Calu3 (cell line): ENCODE results near the gene PCDHA5. TPM values are rescaled to one million over a fixed set of nuclear protein-coding genes. Genes with fewer than 3 reads are reported as not detected.
"Not testable (repeated sequence)": the region's sequence is repeated elsewhere in the genome, so short reads cannot be mapped to it uniquely, and the experiment has no call there.

ENCODE experiments used
- BruUV-seq: library from RNA; stranded (reverse); fragments of 400-500 nt; replicated peaks from 2 replicates; lab custom pipeline; 2021; lab: Mats Ljungman, UMichigan
- CTCF ChIA-PET: fragments of 300-600 bp; sonication (Branson Sonifier 250); formaldehyde crosslinking; loops from one replicate; lab custom pipeline; 2022; ENCODE audit warnings: antibody characterized with exemption; lab: Charles Lee
- DNase-seq: peaks from one replicate; pipeline ENCODE4 v3.0.0; 2022
- H3K27ac Mint-ChIP-seq: one replicate; pipeline ENCODE4 v1.8.0; 2022; ENCODE audit warnings: mixed read lengths; ENCODE audit not compliant: unreplicated experiment
- H3K27me3 Mint-ChIP-seq: one replicate; pipeline ENCODE4 v1.8.0; 2022; ENCODE audit warnings: mixed read lengths; ENCODE audit not compliant: unreplicated experiment
- H3K36me3 Mint-ChIP-seq: one replicate; pipeline ENCODE4 v1.8.0; 2022; ENCODE audit warnings: mild to moderate bottlenecking, moderate library complexity, mixed read lengths; ENCODE audit not compliant: insufficient read depth, unreplicated experiment
- H3K4me1 Mint-ChIP-seq: one replicate; pipeline ENCODE4 v1.8.0; 2022; ENCODE audit warnings: mild to moderate bottlenecking, low read depth, mixed read lengths; ENCODE audit not compliant: unreplicated experiment
- H3K4me3 Mint-ChIP-seq: one replicate; pipeline ENCODE4 v1.8.0; 2022; ENCODE audit warnings: mild to moderate bottlenecking, low read depth, moderate library complexity, mixed read lengths; ENCODE audit not compliant: unreplicated experiment
- H3K9me3 Mint-ChIP-seq: one replicate; pipeline ENCODE4 v1.8.0; 2022; ENCODE audit warnings: low read depth, mixed read lengths; ENCODE audit not compliant: unreplicated experiment
- CTCF ChIP-seq: fragments of 200-600 bp; IDR thresholded peaks from one replicate; pipeline ENCODE4 v1.8.0; 2022; ENCODE audit warnings: antibody characterized with exemption; ENCODE audit not compliant: unreplicated experiment
- intact Hi-C: fragments of 100-400 bp; cut with micrococcal nuclease; formaldehyde crosslinking; loops from one replicate; pipeline ENCODE4 v1.10.0; 2022; ENCODE audit not compliant: unreplicated experiment
- total RNA-seq: library from RNA; stranded (reverse); gene quantifications from 2 replicates; pipeline ENCODE4 v1.2.3, GENCODE V29; 2022

The PCDHA5 gene
- total RNA-seq, 1 experiment from 2014 or later = 1.5 TPM

GRCh38 chr5:140833993-140834392, 12.6 kb downstream of the PCDHA5 start, which contains the start of gene PCDHA7:
PCDHA7 (plus strand) TSS chr5:140834269; CDS start chr5:140834384, 115 bp downstream.
- peaks cover 13% of the 10 kb centered on the region for H3K9me3 Mint-ChIP-seq
- TF ChIP-seq CTCF = no peak
- no peak within 1 kb of the TSS for H3K4me3 Mint-ChIP-seq
- CTCF ChIA-PET = no interaction called here
- no TSS peak for BruUV-seq
- no peak for DNase-seq
- peaks cover 4% of the 10 kb centered on the region for H3K36me3 Mint-ChIP-seq
- H3K27ac Mint-ChIP-seq = no peak within 1 kb of the TSS
- no peaks in the 10 kb centered on the region for H3K27me3 Mint-ChIP-seq
- intact Hi-C loops = no loop called here
- H3K4me1 Mint-ChIP-seq = no peaks in the 10 kb centered on the region

GRCh38 chr5:140834439-140835008, 13.1 kb downstream of the PCDHA5 start:
- H3K36me3 Mint-ChIP-seq, CTCF ChIA-PET: not testable (repeated sequence)

GRCh38 chr5:140835622-140836510, 14.5 kb downstream of the PCDHA5 start:
- no peak for TF ChIP-seq CTCF
- BruUV-seq = no TSS peak

More at GRCh38 chr5:140834439-140835008, 13.1 kb downstream of the PCDHA5 start:
- DNase-seq, H3K4me1 Mint-ChIP-seq, intact Hi-C loops, H3K27ac Mint-ChIP-seq, H3K4me3 Mint-ChIP-seq, BruUV-seq, H3K27me3 Mint-ChIP-seq: not testable (repeated sequence)
- H3K9me3 Mint-ChIP-seq = peaks cover 14% of the 10 kb centered on the region

GRCh38 chr5:140840978-140841962, 19.9 kb downstream of the PCDHA5 start, which contains the start of gene PCDHA8:
PCDHA8 (plus strand) TSS chr5:140841187; CDS start chr5:140841322, 135 bp downstream.
- no TSS peak for BruUV-seq
- no peaks in the 10 kb centered on the region for H3K27me3 Mint-ChIP-seq
- H3K36me3 Mint-ChIP-seq = no peaks in the 10 kb centered on the region
- no peaks in the 10 kb centered on the region for H3K4me1 Mint-ChIP-seq
- no peak within 1 kb of the TSS for H3K27ac Mint-ChIP-seq
- no peak within 1 kb of the TSS for H3K4me3 Mint-ChIP-seq
- TF ChIP-seq CTCF = no peak
- H3K9me3 Mint-ChIP-seq = peaks cover 16% of the 10 kb centered on the region
- intact Hi-C loops = no loop called here
- DNase-seq = no peak
- CTCF ChIA-PET = no interaction called here

More at GRCh38 chr5:140835622-140836510, 14.5 kb downstream of the PCDHA5 start:
- DNase-seq = no peak
- intact Hi-C loops = no loop called here
- Mint-ChIP-seq H3K27me3 (no peaks in the 10 kb centered on the region), H3K4me3 (no peak overlapping the region), H3K9me3 (peaks cover 21% of the 10 kb centered on the region), H3K36me3 (peaks cover 4% of the 10 kb centered on the region), H3K4me1 (no peaks in the 10 kb centered on the region), H3K27ac (no peak overlapping the region)
- CTCF ChIA-PET = no interaction called here
